Fibroblast of peridontal ligament (primary cell): Measurements from ENCODE around the gene PIP4K2C.

Experiments
- DNase-seq: peaks from one replicate; pipeline ENCODE4 v3.0.0-alpha.2; 2010; ENCODE audit errors: extremely low read depth

Gene PIP4K2C

GRCh38 chr12:57621497-57622292 is 30.7 kb downstream of the PIP4K2C start:
- no peak for DNase-seq

GRCh38 chr12:57622293-57623245 is 31.6 kb downstream of the PIP4K2C start:
- DNase-seq = no peak

- no peak for DNase-seq
Observed at GRCh38 chr12:57623385-57623784, 32.4 kb downstream of the PIP4K2C start.

- no peak for DNase-seq
Observed at GRCh38 chr12:57623811-57624390, 32.9 kb downstream of the PIP4K2C start.

GRCh38 chr12:57624441-57625220 is 33.6 kb downstream of the PIP4K2C start:
- DNase-seq = no peak

GRCh38 chr12:57625261-57626032 is 34.5 kb downstream of the PIP4K2C start:
- DNase-seq = no peak

- DNase-seq = no peak
Observed at GRCh38 chr12:57626111-57626920, 35.3 kb downstream of the PIP4K2C start.

GRCh38 chr12:57626921-57627445 is 36.0 kb downstream of the PIP4K2C start:
- DNase-seq = no peak

GRCh38 chr12:57627501-57628279 is 36.7 kb downstream of the PIP4K2C start:
- no peak for DNase-seq

GRCh38 chr12:57628280-57629191 is 37.5 kb downstream of the PIP4K2C start:
- DNase-seq = no peak

GRCh38 chr12:57629897-57630471 is 39.0 kb downstream of the PIP4K2C start:
- no peak for DNase-seq

- DNase-seq = no peak
Observed at GRCh38 chr12:57630891-57631433, 40.0 kb downstream of the PIP4K2C start.

GRCh38 chr12:57631566-57632072 is 40.6 kb downstream of the PIP4K2C start:
- no peak for DNase-seq

GRCh38 chr12:57632073-57632957 is 41.3 kb downstream of the PIP4K2C start:
- DNase-seq = peak; percentile 15

GRCh38 chr12:57632958-57633840 is 42.2 kb downstream of the PIP4K2C start, which contains the start of gene B4GALNT1:
Gene B4GALNT1 (minus strand): TSS chr12:57633201. CDS start chr12:57632132, 1,069 bp downstream.
- DNase-seq = peak; percentile 39
